ENCODE data around the gene ZNF683. TPM values are rescaled to one million over a fixed set of nuclear protein-coding genes. Genes with fewer than 3 reads are reported as not detected.

Gene ZNF683
- total and polyA plus RNA-seq, 2 donors (not counting 1 experiment from before 2014, with no cell fraction given), result not detected

DNA sequence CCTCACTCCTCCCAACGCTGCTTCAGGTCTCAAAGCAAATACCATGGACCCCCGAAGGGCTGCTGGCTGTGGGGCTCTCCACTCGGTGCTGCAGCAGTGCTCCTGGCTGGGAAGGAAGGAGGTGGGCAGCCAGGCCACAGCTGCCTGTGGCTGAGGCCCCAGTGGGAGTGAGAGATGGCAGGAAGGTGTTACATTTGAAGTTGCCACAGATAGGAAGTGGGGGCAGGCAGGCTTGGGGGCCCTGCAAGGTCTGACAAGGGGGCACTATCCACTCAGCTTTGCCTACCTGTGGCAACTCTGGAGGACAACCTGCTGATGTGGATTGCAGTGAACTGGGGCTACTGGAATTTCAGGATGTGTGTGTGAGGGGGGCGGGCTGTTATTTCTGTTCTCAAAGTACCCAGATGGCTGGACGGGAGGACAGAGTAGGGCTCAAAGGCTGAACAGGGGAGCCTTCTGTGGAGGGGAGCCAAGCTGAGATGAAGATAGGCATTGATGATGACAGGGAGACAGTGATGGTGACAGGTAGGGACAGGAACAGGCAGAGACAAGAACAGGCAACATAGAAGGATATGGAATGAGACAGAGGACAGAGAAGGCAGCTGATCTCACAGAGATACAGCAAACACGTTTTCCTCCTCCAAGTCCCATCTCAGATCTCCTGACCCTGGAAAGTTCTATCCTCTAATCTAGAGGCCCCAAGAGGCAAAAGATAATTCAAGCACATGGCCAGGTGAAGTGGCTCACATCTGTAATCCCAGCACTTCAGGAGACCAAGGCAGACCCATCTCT is 1.8 kb downstream of the ZNF683 start:
- no peaks in the 10 kb centered on the region for H3K27me3 ChIP-seq (ENCODE audit: control insufficient read depth, insufficient read depth, low read length)
- H3K79me2 ChIP-seq (ENCODE audit: control insufficient read depth, insufficient read depth, low read length), result no peaks in the 10 kb centered on the region
- H4K20me1 ChIP-seq (ENCODE audit: control insufficient read depth, extremely low read depth, insufficient read depth, low read length), result no peaks in the 10 kb centered on the region
- H3K27ac ChIP-seq (ENCODE audit: insufficient read depth, low read length), result no peak overlapping the region
- no peak overlapping the region for H3K4me3 ChIP-seq (replicated peaks in 1 of 4; ENCODE audit: control extremely low read depth in 1 of 4, insufficient read depth in 1 of 4, low read depth in 3 of 4, low read length in 4 of 4)
- no peaks in the 10 kb centered on the region for H3K9me3 ChIP-seq (ENCODE audit: control insufficient read depth, insufficient read depth, low read depth, low read length)
- no peak for DNase-seq (ENCODE audit: low read depth in 2 of 2)
- TF ChIP-seq EZH2 (IDR thresholded peaks at IDR 0.05; ENCODE audit: low read length, missing control alignments), result no peak
- TF ChIP-seq, protein P1, sequence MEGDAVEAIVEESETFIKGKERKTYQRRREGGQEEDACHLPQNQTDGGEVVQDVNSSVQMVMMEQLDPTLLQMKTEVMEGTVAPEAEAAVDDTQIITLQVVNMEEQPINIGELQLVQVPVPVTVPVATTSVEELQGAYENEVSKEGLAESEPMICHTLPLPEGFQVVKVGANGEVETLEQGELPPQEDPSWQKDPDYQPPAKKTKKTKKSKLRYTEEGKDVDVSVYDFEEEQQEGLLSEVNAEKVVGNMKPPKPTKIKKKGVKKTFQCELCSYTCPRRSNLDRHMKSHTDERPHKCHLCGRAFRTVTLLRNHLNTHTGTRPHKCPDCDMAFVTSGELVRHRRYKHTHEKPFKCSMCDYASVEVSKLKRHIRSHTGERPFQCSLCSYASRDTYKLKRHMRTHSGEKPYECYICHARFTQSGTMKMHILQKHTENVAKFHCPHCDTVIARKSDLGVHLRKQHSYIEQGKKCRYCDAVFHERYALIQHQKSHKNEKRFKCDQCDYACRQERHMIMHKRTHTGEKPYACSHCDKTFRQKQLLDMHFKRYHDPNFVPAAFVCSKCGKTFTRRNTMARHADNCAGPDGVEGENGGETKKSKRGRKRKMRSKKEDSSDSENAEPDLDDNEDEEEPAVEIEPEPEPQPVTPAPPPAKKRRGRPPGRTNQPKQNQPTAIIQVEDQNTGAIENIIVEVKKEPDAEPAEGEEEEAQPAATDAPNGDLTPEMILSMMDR (conservative IDR thresholded peaks at IDR 0.05 in 1 of 2, IDR thresholded peaks at IDR 0.05 in 1 of 2; ENCODE audit: low read depth in 1 of 2, low read length in 2 of 2), result no peak
- no peak overlapping the region for H2AFZ ChIP-seq (ENCODE audit: low read length)
- no peak overlapping the region for H3K4me2 ChIP-seq (ENCODE audit: extremely low read depth, insufficient read depth, low read length)
- no peak overlapping the region for H3K9ac ChIP-seq (ENCODE audit: insufficient read depth, low read length)
- peaks cover 3% of the 10 kb centered on the region for H3K4me1 ChIP-seq (ENCODE audit: control insufficient read depth, extremely low read depth, insufficient read depth, low read length)
- no peaks in the 10 kb centered on the region for H3K36me3 ChIP-seq (ENCODE audit: control insufficient read depth, insufficient read depth, low read length)

GRCh38 chr1:26368486-26368885 is 4.1 kb downstream of the ZNF683 start:
- Histone ChIP-seq H3K4me1 (ENCODE audit: control insufficient read depth, extremely low read depth, insufficient read depth, low read length) (no peaks in the 10 kb centered on the region), H4K20me1 (ENCODE audit: control insufficient read depth, extremely low read depth, insufficient read depth, low read length) (no peaks in the 10 kb centered on the region), H2AFZ (ENCODE audit: low read length) (no peak overlapping the region), H3K9me3 (ENCODE audit: control insufficient read depth, insufficient read depth, low read depth, low read length) (no peaks in the 10 kb centered on the region), H3K36me3 (ENCODE audit: control insufficient read depth, insufficient read depth, low read length) (no peaks in the 10 kb centered on the region), H3K4me2 (ENCODE audit: extremely low read depth, insufficient read depth, low read length) (no peak overlapping the region), H3K4me3 (replicated peaks in 1 of 4; ENCODE audit: control extremely low read depth in 1 of 4, insufficient read depth in 1 of 4, low read depth in 3 of 4, low read length in 4 of 4) (no peak overlapping the region), H3K9ac (ENCODE audit: insufficient read depth, low read length) (no peak overlapping the region), H3K27me3 (ENCODE audit: control insufficient read depth, insufficient read depth, low read length) (peaks cover 6% of the 10 kb centered on the region), H3K27ac (ENCODE audit: insufficient read depth, low read length) (no peak overlapping the region), H3K79me2 (ENCODE audit: control insufficient read depth, insufficient read depth, low read length) (no peaks in the 10 kb centered on the region)
- DNase-seq (ENCODE audit: low read depth in 2 of 2), result no peak
- no peak for TF ChIP-seq EZH2 (IDR thresholded peaks at IDR 0.05; ENCODE audit: low read length, missing control alignments)
- TF ChIP-seq, protein P1 (conservative IDR thresholded peaks at IDR 0.05 in 1 of 2, IDR thresholded peaks at IDR 0.05 in 1 of 2; ENCODE audit: low read depth in 1 of 2, low read length in 2 of 2), result no peak

GRCh38 chr1:26368006-26368405 is 4.5 kb downstream of the ZNF683 start:
- Histone ChIP-seq H3K36me3 (ENCODE audit: control insufficient read depth, insufficient read depth, low read length) (no peaks in the 10 kb centered on the region), H3K27ac (ENCODE audit: insufficient read depth, low read length) (no peak overlapping the region), H3K4me1 (ENCODE audit: control insufficient read depth, extremely low read depth, insufficient read depth, low read length) (no peaks in the 10 kb centered on the region), H2AFZ (ENCODE audit: low read length) (no peak overlapping the region), H4K20me1 (ENCODE audit: control insufficient read depth, extremely low read depth, insufficient read depth, low read length) (no peaks in the 10 kb centered on the region), H3K9me3 (ENCODE audit: control insufficient read depth, insufficient read depth, low read depth, low read length) (no peaks in the 10 kb centered on the region), H3K27me3 (ENCODE audit: control insufficient read depth, insufficient read depth, low read length) (peaks cover 6% of the 10 kb centered on the region), H3K9ac (ENCODE audit: insufficient read depth, low read length) (no peak overlapping the region), H3K4me2 (ENCODE audit: extremely low read depth, insufficient read depth, low read length) (no peak overlapping the region), H3K79me2 (ENCODE audit: control insufficient read depth, insufficient read depth, low read length) (no peaks in the 10 kb centered on the region), H3K4me3 (replicated peaks in 1 of 4; ENCODE audit: control extremely low read depth in 1 of 4, insufficient read depth in 1 of 4, low read depth in 3 of 4, low read length in 4 of 4) (no peak overlapping the region)
- TF ChIP-seq, protein P1 (conservative IDR thresholded peaks at IDR 0.05 in 1 of 2, IDR thresholded peaks at IDR 0.05 in 1 of 2; ENCODE audit: low read depth in 1 of 2, low read length in 2 of 2), result no peak
- no peak for TF ChIP-seq EZH2 (IDR thresholded peaks at IDR 0.05; ENCODE audit: low read length, missing control alignments)
- DNase-seq (ENCODE audit: low read depth in 2 of 2), result no peak

Data from fibroblast of lung (primary cell).